PC-9 (cell line): ENCODE measurements around the gene LSM4.

ENCODE experiments used
- EZH2 ChIP-seq: fragments of 200-600 bp; sonication (generic); IDR thresholded peaks from 2 replicates; pipeline ENCODE4 v1.8.0; 2017; ENCODE audit warnings: antibody characterized with exemption, low read depth
- TF ChIP-seq, protein P1 (sequence below): fragments of 200-600 bp; sonication (generic); conservative IDR thresholded peaks from 2 replicates; pipeline ENCODE4 v1.6.1; 2017; ENCODE audit warnings: mixed run types, antibody characterized with exemption, mild to moderate bottlenecking, moderate library complexity

DNA sequence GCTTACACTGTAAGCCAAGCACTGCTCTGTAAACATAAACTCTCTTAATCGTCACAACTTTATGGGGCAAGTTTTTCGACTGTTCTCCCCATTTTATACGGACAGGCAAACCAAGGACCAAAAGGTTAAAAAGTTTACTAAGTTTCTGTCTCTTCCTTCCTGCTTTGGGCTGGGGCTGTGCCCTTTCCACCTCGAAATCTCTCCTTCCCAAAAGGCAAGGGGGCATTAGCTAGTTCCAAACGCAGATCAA lies 43.7 kb downstream of the LSM4 start:
- TF ChIP-seq, protein P1, sequence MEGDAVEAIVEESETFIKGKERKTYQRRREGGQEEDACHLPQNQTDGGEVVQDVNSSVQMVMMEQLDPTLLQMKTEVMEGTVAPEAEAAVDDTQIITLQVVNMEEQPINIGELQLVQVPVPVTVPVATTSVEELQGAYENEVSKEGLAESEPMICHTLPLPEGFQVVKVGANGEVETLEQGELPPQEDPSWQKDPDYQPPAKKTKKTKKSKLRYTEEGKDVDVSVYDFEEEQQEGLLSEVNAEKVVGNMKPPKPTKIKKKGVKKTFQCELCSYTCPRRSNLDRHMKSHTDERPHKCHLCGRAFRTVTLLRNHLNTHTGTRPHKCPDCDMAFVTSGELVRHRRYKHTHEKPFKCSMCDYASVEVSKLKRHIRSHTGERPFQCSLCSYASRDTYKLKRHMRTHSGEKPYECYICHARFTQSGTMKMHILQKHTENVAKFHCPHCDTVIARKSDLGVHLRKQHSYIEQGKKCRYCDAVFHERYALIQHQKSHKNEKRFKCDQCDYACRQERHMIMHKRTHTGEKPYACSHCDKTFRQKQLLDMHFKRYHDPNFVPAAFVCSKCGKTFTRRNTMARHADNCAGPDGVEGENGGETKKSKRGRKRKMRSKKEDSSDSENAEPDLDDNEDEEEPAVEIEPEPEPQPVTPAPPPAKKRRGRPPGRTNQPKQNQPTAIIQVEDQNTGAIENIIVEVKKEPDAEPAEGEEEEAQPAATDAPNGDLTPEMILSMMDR, result no peak
- no peak for TF ChIP-seq EZH2
